Fibroblast of skin of right quadriceps (primary cell): ENCODE data around the gene FUBP3.
A peak's percentile ranks its signal among the peaks of the same experiment; 100 is the strongest.

Experiments used
- DNase-seq: peaks from one replicate; pipeline ENCODE4 v3.0.0-alpha.2; 2013

Gene FUBP3

GRCh38 chr9:130607640-130608420 is 28.5 kb downstream of the FUBP3 start:
- DNase-seq, result peak; percentile 43

- no peak for DNase-seq
Measured at GRCh38 chr9:130608554-130609134, 29.3 kb downstream of the FUBP3 start.

GRCh38 chr9:130609163-130609562 is 29.8 kb downstream of the FUBP3 start:
- DNase-seq, result no peak

- DNase-seq, result no peak
Measured at GRCh38 chr9:130610862-130611707, 31.7 kb downstream of the FUBP3 start.

GRCh38 chr9:130616451-130616850 is 37.1 kb downstream of the FUBP3 start:
- DNase-seq, result no peak

GRCh38 chr9:130623466-130623865 is 44.1 kb downstream of the FUBP3 start:
- no peak for DNase-seq

- no peak for DNase-seq
Measured at GRCh38 chr9:130624154-130624553, 44.8 kb downstream of the FUBP3 start.

- DNase-seq, result no peak
Measured at GRCh38 chr9:130626249-130626996, 47.0 kb downstream of the FUBP3 start.

- no peak for DNase-seq
Measured at GRCh38 chr9:130627051-130627450, 47.7 kb downstream of the FUBP3 start.

- DNase-seq, result no peak
Measured at GRCh38 chr9:130627896-130628792, 48.8 kb downstream of the FUBP3 start.

GRCh38 chr9:130629443-130630070 is 50.2 kb downstream of the FUBP3 start:
- DNase-seq, result no peak

GRCh38 chr9:130630071-130630450 is 50.7 kb downstream of the FUBP3 start:
- DNase-seq, result no peak

GRCh38 chr9:130630506-130631330 is 51.3 kb downstream of the FUBP3 start:
- DNase-seq, result no peak

GRCh38 chr9:130631331-130632080 is 52.1 kb downstream of the FUBP3 start:
- DNase-seq, result no peak

GRCh38 chr9:130632081-130632710 is 52.8 kb downstream of the FUBP3 start:
- DNase-seq, result no peak

- DNase-seq, result no peak
Measured at GRCh38 chr9:130632841-130633240, 53.5 kb downstream of the FUBP3 start.

- no peak for DNase-seq
Measured at GRCh38 chr9:130633336-130634190, 54.2 kb downstream of the FUBP3 start.

GRCh38 chr9:130634191-130634768 is 54.9 kb downstream of the FUBP3 start:
- no peak for DNase-seq
